ENCODE measurements around the gene FKRP.
"Not testable (repeated sequence)": the region's sequence is repeated elsewhere in the genome, so short reads cannot be mapped to it uniquely, and the experiment has no call there.

The FKRP gene

DNA sequence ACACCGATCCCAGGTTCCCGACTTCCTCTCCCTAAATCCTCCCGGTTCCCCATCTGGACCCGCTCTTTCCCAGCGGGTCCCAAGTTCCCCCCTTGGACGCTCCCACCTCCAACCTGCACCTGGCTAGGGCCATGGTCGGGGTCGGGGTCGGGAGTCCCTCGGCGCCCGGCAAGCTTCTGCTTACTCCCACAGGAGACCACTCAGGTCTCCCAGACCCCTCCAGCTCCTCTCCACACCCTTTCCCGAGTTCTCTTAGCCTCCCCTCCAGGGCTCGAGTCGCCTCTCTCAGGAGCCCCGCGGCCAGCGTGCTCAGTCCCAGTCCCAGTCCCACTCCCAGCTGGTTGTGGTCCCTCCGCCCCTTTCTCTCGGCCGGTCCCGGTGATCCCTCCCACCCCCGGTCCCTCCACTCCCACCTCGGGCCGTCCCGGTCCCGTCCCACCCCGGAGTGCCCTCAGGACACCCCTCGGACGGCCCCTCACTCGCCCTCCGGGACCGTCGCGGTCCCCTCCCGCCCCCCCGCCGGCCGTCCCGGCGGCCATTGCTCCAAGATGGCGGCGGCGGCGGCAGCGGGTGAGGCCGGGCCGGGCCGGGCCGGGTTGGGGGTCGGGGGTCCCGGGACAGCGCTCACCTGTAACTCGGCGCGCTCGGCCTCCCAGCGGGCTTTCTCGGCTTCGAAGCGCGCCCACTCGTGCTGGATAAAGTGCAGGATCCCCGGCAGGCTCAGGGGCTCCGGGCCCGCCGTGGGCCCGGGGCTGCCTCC, at the start of gene FKRP:
Gene FKRP, plus strand, starts transcription at position 537 of the 760 bp plus-strand sequence. CDS start 9,394 bp downstream, outside the sequence.
- DNase-seq (ENCODE audit: low spot score) = peak; percentile 58

GRCh38 chr19:46696866-46697203, 49.0 kb upstream of the FKRP start:
- no peak for DNase-seq (ENCODE audit: low spot score)

DNA sequence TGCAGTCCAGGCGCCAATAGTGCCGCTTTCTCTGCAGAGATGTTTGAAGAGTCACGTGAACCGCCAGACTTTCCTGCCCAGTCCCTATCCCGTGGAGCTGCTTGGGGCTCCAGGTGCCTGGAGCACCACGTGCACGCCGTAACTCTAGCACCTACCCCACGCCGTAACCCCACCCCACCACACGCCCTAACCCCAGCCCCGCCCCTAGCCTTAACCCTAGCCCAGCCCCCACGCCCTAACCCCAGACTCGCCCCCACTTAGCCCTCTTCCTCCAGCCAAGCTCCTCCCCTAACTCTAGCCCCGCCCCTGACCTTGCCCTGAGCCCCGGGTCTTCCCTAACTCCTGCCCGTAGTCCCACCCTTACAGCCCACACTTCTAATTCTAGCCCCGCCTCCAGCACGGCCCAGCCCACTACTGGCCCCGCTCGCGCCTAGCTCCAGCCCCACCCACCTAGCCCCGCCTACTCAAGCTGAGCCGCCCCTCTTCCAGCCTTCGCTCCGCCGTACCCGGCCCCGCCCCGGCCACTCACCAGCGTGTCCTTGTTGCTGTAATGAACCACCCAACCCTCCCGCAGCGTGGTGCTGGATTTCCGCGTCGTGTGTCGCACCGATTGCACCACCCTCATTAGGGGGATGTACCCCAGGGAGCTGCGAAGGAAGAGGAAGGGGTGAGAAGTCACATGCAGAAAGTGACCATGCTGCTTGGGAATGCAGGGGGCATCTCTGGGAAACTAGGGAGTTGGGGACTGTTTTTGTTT, 48.5 kb upstream of the FKRP start:
- DNase-seq (ENCODE audit: low spot score) = peak; percentile 31

- no peak for DNase-seq (ENCODE audit: low spot score)
These were observed 47.2 kb upstream of the FKRP start for GRCh38 chr19:46698395-46699321.

- DNase-seq (ENCODE audit: low spot score) = no peak
These were observed 45.2 kb upstream of the FKRP start for GRCh38 chr19:46700704-46701103.

- DNase-seq (ENCODE audit: low spot score) = peak; percentile 87
These were observed 41.3 kb upstream of the FKRP start for GRCh38 chr19:46704379-46705076.

GRCh38 chr19:46710687-46711086, 35.2 kb upstream of the FKRP start:
- DNase-seq (ENCODE audit: low spot score) = no peak

DNA sequence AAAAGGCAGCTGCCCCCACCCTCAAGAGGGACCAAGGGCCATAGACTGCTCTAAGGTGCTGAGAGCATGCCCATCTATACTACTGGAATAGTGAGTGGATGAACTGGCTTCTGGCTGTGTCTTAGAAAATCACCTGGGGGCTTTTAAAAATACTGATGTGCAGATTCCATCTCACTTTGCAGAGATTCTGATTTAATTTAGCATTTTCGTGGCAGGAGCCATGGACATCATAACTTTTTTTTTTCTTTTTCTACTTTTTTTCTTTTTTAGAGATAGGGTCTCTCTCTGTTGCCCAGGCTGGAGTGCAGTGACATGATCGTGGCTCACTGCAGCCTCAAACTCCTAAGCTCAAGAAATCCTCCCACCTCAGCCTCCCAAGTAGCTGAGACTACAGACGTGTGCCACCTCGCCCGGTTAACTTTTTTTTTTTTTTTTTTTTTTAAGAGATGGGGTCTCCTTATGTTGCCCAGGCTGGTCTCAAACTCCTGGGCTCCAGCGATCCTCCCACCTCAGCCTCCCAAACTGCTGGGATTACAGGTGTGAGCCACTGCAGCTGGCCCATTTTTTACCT, 33.0 kb upstream of the FKRP start:
- not testable (repeated sequence) for DNase-seq (ENCODE audit: low spot score)

GRCh38 chr19:46713781-46714443, 31.9 kb upstream of the FKRP start:
- DNase-seq (ENCODE audit: low spot score) = peak; percentile 42

GRCh38 chr19:46714444-46715106, 31.3 kb upstream of the FKRP start:
- DNase-seq (ENCODE audit: low spot score) = peak; percentile 68

DNA sequence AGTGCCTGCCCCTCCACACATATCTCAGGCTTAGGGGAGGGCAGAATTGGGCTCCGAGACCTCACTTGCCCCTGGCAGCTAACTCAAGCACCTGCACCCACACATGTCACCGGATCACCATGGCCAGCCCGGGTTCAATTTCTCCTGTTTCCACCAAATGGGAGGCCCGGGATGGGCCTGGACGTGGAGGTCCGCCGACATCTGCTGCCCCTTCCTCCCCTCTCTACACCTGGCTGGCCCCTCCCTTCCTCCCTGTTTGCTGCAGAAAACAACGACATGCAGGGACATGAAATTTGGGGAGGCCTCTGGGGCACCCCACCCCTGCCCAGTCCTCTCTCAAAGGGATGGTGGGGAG, 30.3 kb upstream of the FKRP start:
- DNase-seq (ENCODE audit: low spot score) = no peak

DNA sequence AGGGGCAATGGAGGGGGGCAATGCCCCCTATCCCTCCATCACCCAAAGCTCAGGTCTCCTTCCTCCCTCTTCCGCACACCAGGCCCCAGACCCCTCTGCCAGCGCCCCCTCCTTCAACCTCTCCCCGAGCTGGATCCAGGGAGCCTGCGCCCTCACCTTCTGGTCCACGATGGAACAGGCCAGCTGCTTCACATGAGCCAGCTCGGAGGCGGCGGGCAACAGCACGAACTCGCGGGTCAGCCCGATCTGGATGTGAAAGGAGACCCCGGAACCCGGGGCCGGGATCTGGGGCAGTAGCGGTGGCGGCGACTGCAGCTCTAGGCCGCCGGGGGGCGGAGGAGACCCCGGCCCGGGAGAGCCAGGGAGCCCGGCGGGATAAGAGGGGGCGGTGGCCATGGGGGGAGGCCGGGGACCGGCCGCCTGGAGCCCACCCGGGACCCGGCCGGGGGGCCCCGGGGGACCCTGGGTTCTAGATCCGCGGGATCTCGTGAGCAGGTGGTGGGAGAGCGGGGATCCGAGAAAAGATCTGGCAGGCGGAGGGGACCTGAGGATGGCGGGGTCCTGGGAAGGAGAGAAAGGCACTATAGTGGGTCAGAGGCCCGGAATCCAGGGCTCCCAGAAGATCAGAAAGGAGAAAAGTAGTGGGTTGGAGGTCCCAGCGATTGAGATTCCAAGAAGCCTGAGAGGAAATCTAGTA, 29.7 kb upstream of the FKRP start:
- no peak for DNase-seq (ENCODE audit: low spot score)

GRCh38 chr19:46716672-46717033, 29.2 kb upstream of the FKRP start:
- no peak for DNase-seq (ENCODE audit: low spot score)

DNA sequence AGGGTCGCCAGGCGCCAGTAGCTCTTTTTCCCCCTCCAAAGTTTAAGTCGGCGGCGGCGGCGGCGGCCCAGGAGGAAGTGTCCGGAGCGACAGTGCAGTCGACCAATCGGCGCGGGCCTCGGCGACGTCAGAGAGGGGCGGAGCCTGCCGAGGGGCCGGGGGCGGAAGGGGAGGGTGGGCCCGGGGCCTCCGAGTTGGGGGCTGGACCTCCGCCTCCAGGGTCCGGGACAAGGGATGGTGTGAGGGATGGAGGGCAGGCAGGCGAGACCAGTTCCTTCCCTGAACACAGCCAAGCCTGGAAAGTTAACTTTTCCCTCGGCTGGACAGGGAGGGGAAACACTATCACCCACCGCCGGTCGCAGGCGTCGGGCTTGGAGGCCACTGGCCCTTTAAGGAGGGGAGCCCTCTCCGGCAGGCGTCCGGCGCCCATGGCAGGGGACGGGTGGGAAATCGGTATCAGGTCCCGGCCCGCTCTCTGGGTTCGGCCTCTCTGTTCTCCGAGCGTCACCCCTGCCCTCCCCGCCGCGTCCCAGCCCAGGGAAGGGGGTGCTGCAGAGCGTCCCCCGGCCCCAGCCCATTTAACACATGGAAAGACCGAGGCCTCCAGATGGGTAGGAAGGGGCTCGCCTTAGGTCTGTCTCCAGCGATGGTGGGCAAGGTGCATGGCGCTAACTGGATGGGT, 28.7 kb upstream of the FKRP start, which contains the start of gene PRKD2:
Gene PRKD2, minus strand, starts transcription at position 81 of the 682 bp plus-strand sequence. CDS start 744 bp downstream, outside the sequence.
- peak; percentile 79 for DNase-seq (ENCODE audit: low spot score)

- DNase-seq (ENCODE audit: low spot score) = peak; percentile 70
These were observed 28.1 kb upstream of the FKRP start for GRCh38 chr19:46717716-46718143.

DNA sequence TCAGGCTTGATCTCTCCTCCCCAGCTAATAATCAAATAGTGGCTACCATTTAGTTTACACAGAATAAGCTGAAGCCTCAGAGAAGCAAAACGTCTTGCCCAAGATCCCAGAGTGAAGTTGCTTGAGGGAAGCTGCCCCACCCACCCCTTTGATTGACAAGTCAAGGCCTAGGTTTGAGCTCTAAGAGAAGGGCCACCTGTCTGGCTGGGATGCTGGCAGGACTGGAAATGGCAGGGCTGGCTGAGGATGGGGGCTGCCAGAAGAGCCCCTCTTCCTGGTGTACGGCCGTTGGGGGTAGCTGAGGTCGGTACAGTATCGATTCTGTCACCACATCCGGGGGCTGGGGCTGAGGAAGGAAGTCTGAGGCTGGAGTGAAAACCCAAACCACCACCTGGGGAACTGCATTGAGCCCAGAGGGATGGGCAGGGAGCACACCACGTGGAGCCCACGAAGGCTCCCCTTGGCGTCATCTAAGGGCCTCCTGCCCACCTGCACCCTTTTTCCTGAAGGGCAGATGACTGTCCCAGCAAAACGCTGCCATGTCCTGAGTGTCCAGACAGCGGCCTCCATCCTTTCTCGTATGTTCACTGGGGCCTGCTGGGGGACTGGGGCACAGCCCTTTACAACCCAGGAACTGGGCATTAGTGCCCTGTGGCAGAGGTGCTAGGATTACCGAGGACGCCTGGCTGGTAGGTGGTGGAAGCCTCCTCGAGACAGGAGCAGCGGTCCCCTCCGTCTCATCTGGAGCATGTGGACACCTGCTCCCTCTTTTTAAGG, 27.5 kb upstream of the FKRP start:
- DNase-seq (ENCODE audit: low spot score) = no peak

GRCh38 chr19:46718934-46719622, 26.8 kb upstream of the FKRP start:
- peak; percentile 16 for DNase-seq (ENCODE audit: low spot score)
